GM12891 (cell line): ENCODE data around the gene LGR6.

Experiments used
- POLR2A ChIP-seq: IDR thresholded peaks from 2 replicates; pipeline ENCODE4 v1.6.1; 2011; ENCODE audit warnings: low read depth, low read length, control low read depth
- POLR2AphosphoS5 ChIP-seq: IDR thresholded peaks from 2 replicates; pipeline ENCODE4 v1.6.1; 2011; ENCODE audit warnings: low read depth, low read length, control low read depth
- TAF1 ChIP-seq: IDR thresholded peaks from 2 replicates; pipeline ENCODE4 v1.6.1; 2011; ENCODE audit warnings: low read depth, low read length, control low read depth

DNA sequence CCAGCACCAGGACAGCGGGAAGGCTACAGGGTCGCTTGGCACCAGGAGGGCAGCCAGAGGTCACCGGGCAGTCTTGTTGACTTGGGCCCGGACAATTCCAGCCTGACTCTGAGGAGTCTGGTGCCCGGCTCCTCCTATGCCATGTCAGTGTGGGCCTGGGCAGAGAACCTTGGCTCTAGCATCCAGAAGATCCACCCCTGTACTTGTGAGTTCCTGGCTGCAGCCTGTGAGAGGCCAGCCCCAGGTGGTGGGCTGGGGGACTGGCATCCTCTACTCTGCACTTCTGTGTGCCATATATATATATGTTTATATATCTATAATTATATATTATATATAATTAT is 21.6 kb upstream of the LGR6 start:
- TF ChIP-seq TAF1, result no peak
- TF ChIP-seq POLR2AphosphoS5, result no peak
- no peak for TF ChIP-seq POLR2A
